Right atrium auricular region (tissue), 2 donors: ENCODE results near the gene MRPS2. TPM values are rescaled to one million over a fixed set of nuclear protein-coding genes. Genes with fewer than 3 reads are reported as not detected.

Source experiments
- DNase-seq: peaks from one replicate; pipeline ENCODE4 v3.0.0-alpha.2; 2019; ENCODE audit warnings: low spot score
- H3K27ac ChIP-seq, 2 donors: fragments of 200-600 bp; sonication (generic); 1 replicate in 1 of 2; 2 replicates in 1 of 2; pipeline ENCODE4 v1.5.1; 2016 to 2019
- H3K27me3 ChIP-seq, 2 donors: fragments of 200-600 bp; sonication (generic); one replicate each; pipeline versions ENCODE4 v1.5.1 to v1.6.0; 2017 to 2019
- H3K36me3 ChIP-seq: fragments of 200-600 bp; sonication (generic); one replicate; pipeline ENCODE4 v1.5.1; 2016
- H3K4me1 ChIP-seq, 2 donors: fragments of 200-600 bp; sonication (generic); one replicate each; pipeline versions ENCODE4 v1.5.1 to v1.6.0; 2017 to 2019
- H3K4me3 ChIP-seq, 2 donors: fragments of 200-600 bp; sonication (generic); 1 replicate in 1 of 2; 2 replicates in 1 of 2; pipeline ENCODE4 v1.5.1; 2017 to 2019; ENCODE audit warnings: mild to moderate bottlenecking in 1 of 2, moderate library complexity in 1 of 2
- H3K9me3 ChIP-seq, 2 donors: fragments of 200-600 bp; sonication (generic); one replicate each; pipeline ENCODE4 v1.5.1; 2019
- total RNA-seq, 2 donors: library from RNA; depleted of rRNA; stranded (reverse); fragments of >200 nt; gene quantifications; one replicate each; pipeline ENCODE4 v1.1.0, GENCODE V29; 2016
- TF ChIP-seq, protein P1 (sequence below), 2 donors: fragments of 200-600 bp; sonication (generic); IDR thresholded peaks; one replicate each; pipeline ENCODE4 v1.5.1; 2019; ENCODE audit warnings: antibody characterized with exemption in 2 of 2

Gene MRPS2
- total RNA-seq, 2 donors from 2014 or later, result 40.9 to 72.5 TPM

GRCh38 chr9:135485385-135485784, 15.1 kb upstream of the MRPS2 start:
- Histone ChIP-seq H3K9me3 (no peaks in the 10 kb centered on the region), H3K4me3 (no peak overlapping the region), H3K36me3 (peaks cover 41% of the 10 kb centered on the region), H3K27me3 (no peaks in the 10 kb centered on the region), H3K4me1 (peaks cover 0 to 10% of the 10 kb centered on the region in 2 donors), H3K27ac (no peak overlapping the region)
- TF ChIP-seq, protein P1, sequence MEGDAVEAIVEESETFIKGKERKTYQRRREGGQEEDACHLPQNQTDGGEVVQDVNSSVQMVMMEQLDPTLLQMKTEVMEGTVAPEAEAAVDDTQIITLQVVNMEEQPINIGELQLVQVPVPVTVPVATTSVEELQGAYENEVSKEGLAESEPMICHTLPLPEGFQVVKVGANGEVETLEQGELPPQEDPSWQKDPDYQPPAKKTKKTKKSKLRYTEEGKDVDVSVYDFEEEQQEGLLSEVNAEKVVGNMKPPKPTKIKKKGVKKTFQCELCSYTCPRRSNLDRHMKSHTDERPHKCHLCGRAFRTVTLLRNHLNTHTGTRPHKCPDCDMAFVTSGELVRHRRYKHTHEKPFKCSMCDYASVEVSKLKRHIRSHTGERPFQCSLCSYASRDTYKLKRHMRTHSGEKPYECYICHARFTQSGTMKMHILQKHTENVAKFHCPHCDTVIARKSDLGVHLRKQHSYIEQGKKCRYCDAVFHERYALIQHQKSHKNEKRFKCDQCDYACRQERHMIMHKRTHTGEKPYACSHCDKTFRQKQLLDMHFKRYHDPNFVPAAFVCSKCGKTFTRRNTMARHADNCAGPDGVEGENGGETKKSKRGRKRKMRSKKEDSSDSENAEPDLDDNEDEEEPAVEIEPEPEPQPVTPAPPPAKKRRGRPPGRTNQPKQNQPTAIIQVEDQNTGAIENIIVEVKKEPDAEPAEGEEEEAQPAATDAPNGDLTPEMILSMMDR (IDR thresholded peaks at IDR 0.05), result no peak
- no peak for DNase-seq

DNA sequence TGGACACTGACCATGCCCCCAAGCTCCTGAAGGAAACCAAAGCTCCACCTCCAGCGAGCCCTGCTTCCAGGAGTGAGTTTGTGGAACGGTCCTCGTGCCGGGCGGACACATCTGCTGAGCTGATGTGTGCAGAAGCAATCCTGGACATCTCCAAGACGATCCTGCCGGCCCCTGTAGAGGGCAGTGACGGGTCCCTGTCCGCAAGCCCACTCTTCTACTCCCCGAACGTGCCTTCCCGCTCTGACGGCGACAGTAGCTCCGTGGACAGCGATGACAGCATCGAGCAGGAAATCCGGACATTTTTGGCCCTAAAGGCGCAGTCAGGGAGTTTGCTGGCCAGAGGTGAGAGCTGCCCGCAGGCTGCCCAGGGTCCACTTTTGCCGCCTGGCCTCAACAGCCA, 14.7 kb upstream of the MRPS2 start:
- no peaks in the 10 kb centered on the region for H3K27me3 ChIP-seq
- peaks cover 0 to 5% of the 10 kb centered on the region in 2 donors for H3K4me1 ChIP-seq
- TF ChIP-seq, protein P1 (IDR thresholded peaks at IDR 0.05), result no peak
- no peak overlapping the region for H3K4me3 ChIP-seq
- H3K36me3 ChIP-seq, result peaks cover 41% of the 10 kb centered on the region
- H3K9me3 ChIP-seq, result no peaks in the 10 kb centered on the region
- no peak for DNase-seq
- no peak overlapping the region for H3K27ac ChIP-seq

- no peaks in the 10 kb centered on the region for H3K9me3 ChIP-seq
- H3K27ac ChIP-seq, result no peak overlapping the region
- no peak overlapping the region for H3K4me3 ChIP-seq
- no peaks in the 10 kb centered on the region for H3K27me3 ChIP-seq
- no peak for DNase-seq
- H3K4me1 ChIP-seq, result no peaks in the 10 kb centered on the region
- H3K36me3 ChIP-seq, result peaks cover 41% of the 10 kb centered on the region
- TF ChIP-seq, protein P1 (IDR thresholded peaks at IDR 0.05), result no peak
Measured at GRCh38 chr9:135486267-135487065, 14.0 kb upstream of the MRPS2 start.

- Histone ChIP-seq H3K4me1 (no peaks in the 10 kb centered on the region), H3K27ac (no peak overlapping the region), H3K27me3 (no peaks in the 10 kb centered on the region), H3K36me3 (peaks cover 41% of the 10 kb centered on the region), H3K4me3 (no peak overlapping the region), H3K9me3 (no peaks in the 10 kb centered on the region)
- TF ChIP-seq, protein P1 (IDR thresholded peaks at IDR 0.05), result no peak
- DNase-seq, result no peak
Measured at GRCh38 chr9:135487281-135488012, 13.0 kb upstream of the MRPS2 start.

GRCh38 chr9:135488013-135488330, 12.5 kb upstream of the MRPS2 start:
- no peaks in the 10 kb centered on the region for H3K27me3 ChIP-seq
- TF ChIP-seq, protein P1 (IDR thresholded peaks at IDR 0.05), result no peak
- H3K27ac ChIP-seq, result no peak overlapping the region
- peaks cover 41% of the 10 kb centered on the region for H3K36me3 ChIP-seq
- H3K4me3 ChIP-seq, result no peak overlapping the region
- no peaks in the 10 kb centered on the region for H3K4me1 ChIP-seq
- no peak for DNase-seq
- H3K9me3 ChIP-seq, result no peaks in the 10 kb centered on the region
